Cardiac septum (tissue), 1 donor: Measurements from ENCODE around the gene IGSF9B. TPM values are rescaled to one million over a fixed set of nuclear protein-coding genes. Genes with fewer than 3 reads are reported as not detected.

ENCODE experiments used
- DNase-seq: peaks from one replicate; pipeline ENCODE4 v3.0.0-alpha.2; 2020; ENCODE audit warnings: low spot score
- intact Hi-C: fragments of 100-400 bp; cut with DNase I; formaldehyde crosslinking; loops from one replicate; pipeline ENCODE4 v1.14.0; 2022
- total RNA-seq: library from RNA; stranded (reverse); fragmentation: NEBNext Ultra II Directional; extraction: Animal tissue kit (Norgen Biotek cat#: 25700); gene quantifications from one replicate; pipeline ENCODE4 v1.2.1, GENCODE V29; 2021
- donor health status: DM: no; HTN: no; CAD: no.

Gene IGSF9B
- total RNA-seq, 1 donor from 2014 or later, result 85.3 TPM

- intact Hi-C loops, result loop anchor here (5.0 kb wide), 3 partner anchors 38 to 172 kb away; no protein-coding TSS in a partner anchor
- DNase-seq, result no peak
Measured at GRCh38 chr11:133965031-133965601, 8.3 kb upstream of the IGSF9B start.

DNA sequence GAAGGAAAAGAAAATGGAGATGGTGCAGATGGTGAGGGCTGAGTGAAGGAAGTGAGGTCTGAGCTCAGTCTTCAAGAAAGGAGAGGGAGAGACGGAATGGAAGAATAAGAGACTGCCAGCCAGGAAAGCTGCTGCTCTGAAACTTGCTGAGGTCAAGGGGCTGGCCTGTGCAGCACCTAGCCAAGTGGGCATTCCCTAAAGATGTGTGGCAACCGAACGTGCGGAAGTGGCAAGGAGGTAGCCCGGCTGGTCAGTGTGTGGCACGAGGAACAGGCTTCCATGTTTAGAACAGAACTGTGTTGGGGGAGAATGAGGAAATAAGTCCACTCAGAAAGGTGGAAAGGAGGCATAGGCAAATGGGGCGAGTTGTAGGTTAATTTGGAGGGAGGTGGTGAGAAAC is 7.6 kb upstream of the IGSF9B start:
- intact Hi-C loops, result no loop called here
- DNase-seq, result no peak

GRCh38 chr11:133961890-133962289 is 5.1 kb upstream of the IGSF9B start:
- intact Hi-C loops, result loop anchor here (2.0 kb wide), 1 partner anchor 31 kb away; no protein-coding TSS in a partner anchor
- no peak for DNase-seq

DNA sequence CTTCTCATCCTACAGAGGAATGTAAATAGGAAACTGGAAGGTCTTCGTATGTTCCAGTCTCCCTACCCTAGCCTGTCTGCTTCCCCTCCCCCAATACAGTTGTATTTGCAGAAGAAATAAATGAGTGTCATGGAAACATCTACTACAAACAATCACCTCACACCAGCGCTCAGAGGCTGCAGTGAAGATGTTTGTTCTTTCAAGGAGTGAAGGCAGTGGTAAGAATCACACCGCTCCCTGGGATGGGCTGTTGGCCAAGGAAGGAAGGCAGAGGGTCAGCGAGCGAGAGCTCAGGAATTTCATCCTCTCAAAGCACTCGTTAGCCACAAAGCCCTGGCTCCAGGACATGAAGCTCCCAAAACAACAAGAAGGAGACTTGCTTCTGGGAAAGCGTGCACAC is 1.1 kb upstream of the IGSF9B start:
- intact Hi-C loops, result no loop called here
- no peak for DNase-seq

- DNase-seq, result no peak
Measured at GRCh38 chr11:133955945-133956421, 785 bp downstream of the IGSF9B start.

GRCh38 chr11:133955081-133955891 is 1.5 kb downstream of the IGSF9B start:
- intact Hi-C loops, result loop anchor here (2.0 kb wide), 1 partner anchor 80 kb away; no protein-coding TSS in a partner anchor
- peak; percentile 87 for DNase-seq

More at GRCh38 chr11:133955945-133956421, 785 bp downstream of the IGSF9B start:
- intact Hi-C loops, result loop anchor here (2.0 kb wide), 1 partner anchor 79 kb away; no protein-coding TSS in a partner anchor

GRCh38 chr11:133953999-133954398 is 2.8 kb downstream of the IGSF9B start:
- intact Hi-C loops, result loop anchor here (2.0 to 5.0 kb wide), 2 partner anchors 81 to 168 kb away; no protein-coding TSS in a partner anchor
- DNase-seq, result no peak

- intact Hi-C loops, result loop anchor here (5.0 kb wide), 1 partner anchor 169 kb away; no protein-coding TSS in a partner anchor
- no peak for DNase-seq
Measured at GRCh38 chr11:133953547-133953946, 3.2 kb downstream of the IGSF9B start.

- intact Hi-C loops, result loop anchor here (5.0 kb wide), 1 partner anchor 170 kb away; no protein-coding TSS in a partner anchor
- no peak for DNase-seq
Measured at GRCh38 chr11:133952199-133953190, 4.3 kb downstream of the IGSF9B start.

DNA sequence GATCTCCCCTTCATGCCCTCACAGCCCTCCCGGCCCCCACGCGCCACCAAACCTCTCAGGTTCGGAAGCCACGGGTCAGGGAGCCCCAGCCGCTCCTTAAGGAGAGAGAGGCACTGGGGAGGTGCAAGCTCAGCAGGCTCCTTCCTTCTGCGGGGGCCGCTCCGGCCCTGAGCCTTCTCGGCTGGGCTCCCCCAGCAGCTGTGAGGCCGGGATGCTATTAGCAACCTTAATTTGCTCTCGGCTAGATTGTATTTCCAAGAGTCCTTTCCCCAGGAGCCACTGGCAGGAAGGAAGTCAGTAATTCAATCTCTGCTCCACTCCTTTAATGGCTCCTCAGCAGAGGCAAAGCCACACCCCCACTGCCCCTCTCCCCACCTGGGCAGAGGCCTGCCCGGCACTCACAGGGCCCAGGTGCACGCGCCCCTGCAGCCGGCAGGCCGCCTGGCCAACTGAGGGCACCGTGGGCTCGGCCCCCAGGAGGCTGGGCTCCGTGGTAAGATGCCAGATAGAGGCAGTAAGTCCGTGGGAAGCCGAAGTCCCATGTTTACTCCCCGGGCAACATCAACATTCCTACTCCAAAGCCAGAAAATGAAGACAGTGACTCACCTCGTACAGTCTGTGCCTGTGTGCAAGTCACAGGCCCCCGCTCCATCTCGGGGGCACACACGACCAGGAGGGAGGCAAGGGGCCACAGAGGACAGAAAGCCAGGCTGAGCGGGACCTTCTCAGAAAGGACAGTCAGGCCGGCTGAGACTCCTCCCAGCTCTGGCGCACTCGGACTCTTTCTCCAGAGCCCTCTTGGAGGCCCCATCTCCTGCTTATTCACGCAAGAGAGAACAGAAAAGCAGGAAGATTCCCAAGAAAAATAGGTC is 5.2 kb downstream of the IGSF9B start:
- no peak for DNase-seq
- intact Hi-C loops, result loop anchor here (5.0 kb wide), 1 partner anchor 171 kb away; no protein-coding TSS in a partner anchor

DNA sequence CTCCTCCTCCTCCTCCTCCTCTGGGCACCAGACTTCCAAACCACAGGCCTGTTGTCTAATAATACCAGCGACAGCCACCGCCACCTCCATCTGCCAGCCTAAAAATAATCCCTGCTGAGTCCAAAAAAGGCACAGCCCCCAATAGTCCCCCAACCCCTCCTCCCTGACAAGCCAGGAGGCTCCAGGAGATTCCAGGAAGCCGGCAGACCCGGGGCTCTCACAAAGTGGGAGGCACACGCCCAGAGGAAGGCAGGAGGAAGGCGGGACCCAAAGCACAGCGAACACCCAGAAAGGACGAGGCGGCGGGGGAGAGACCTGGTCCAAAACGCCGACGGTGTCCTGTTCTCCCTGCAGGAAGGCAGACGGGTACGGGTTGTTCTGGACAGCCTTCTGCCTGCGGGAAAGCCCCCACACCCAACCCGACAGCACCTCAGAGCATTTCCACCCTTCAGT is 5.9 kb downstream of the IGSF9B start:
- intact Hi-C loops, result loop anchor here (5.0 kb wide), 1 partner anchor 171 kb away; no protein-coding TSS in a partner anchor
- DNase-seq, result peak; percentile 90

- no peak for DNase-seq
- intact Hi-C loops, result loop anchor here (5.0 kb wide), 1 partner anchor 172 kb away; no protein-coding TSS in a partner anchor
Measured at GRCh38 chr11:133950421-133950820, 6.3 kb downstream of the IGSF9B start.

- intact Hi-C loops, result no loop called here
- DNase-seq, result no peak
Measured at GRCh38 chr11:133949129-133949528, 7.6 kb downstream of the IGSF9B start.

- intact Hi-C loops, result no loop called here
- no peak for DNase-seq
Measured at GRCh38 chr11:133948711-133949110, 8.1 kb downstream of the IGSF9B start.

DNA sequence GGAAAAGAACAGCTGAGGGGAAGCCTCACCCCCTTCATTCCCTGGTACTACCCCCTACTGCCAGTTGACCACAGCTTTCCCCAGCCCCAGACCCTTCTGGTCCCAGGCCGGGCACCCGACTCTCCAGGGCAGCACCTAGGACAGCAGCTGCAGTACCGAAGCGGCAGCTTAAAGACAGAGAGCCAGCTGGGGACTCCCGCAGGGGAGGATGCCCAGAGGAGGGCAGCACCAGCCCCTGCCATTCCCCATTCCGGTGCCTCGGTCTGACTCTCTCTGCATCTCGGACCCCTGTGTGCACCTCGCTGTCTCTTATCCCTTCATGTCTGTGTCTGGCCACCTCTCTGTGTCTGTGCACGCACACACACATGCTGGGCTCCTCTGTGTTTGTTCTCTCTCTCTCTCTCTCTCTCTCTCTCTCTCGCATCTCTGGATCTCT is 9.4 kb downstream of the IGSF9B start:
- intact Hi-C loops, result loop anchor here (2.0 kb wide), 1 partner anchor 89 kb away; no protein-coding TSS in a partner anchor
- no peak for DNase-seq

DNA sequence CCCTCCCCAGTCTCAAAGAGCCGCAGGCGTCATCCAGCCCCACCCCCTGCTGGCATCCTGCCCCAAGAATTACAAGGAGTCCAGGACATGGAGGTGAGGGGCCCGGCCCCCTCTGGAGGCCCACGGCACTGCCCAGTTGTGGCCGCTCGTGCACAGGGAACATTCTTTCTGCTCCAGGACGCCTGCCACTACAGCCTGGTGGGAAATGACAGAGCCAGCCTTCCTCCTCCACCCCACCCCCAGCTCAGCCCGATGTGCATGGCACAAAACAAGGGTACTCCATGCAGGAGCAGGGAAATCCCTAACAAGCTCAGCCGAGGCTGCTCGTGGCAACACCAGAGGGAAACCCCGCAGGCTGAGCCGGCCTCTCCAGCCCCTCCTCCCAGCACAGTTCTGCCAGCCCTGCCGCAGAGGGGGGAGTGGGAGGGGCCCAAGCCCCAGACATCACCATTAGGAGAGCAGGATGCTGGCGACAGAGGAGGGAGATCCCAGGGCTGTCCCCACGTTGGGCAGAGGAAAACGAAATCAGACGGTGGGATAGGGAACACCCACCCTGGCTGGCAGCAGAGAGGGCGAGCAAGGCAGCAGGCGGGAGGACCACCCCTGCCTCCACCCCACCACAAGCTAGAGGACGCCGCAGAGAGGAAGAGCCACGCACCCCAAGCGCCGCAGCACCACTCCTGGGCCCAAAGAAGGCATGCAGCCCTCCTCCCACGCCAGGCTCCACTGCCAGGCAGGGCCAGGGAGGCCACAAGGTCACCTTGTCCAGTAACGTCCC is 10.0 kb downstream of the IGSF9B start:
- intact Hi-C loops, result loop anchor here (2.0 kb wide), 1 partner anchor 90 kb away; no protein-coding TSS in a partner anchor
- no peak for DNase-seq

DNA sequence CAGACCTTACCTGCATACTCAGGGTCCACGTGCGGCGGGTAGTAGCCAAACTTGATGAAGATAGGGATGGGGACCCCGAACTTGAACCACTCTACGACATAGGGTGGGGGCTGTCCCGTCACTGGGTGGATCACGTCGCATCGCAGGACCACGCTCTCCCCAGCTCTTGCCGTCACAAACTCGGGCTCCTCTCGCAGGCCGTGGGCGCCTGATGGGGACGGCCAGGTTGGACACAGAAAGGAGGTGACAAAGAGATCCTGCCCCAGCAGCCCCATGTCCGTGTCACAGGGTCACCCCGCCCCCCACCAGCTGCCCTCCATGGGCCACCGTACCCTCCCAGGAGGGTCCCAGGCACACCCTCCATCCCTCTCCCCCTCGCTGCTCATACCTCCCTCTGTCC is 10.7 kb downstream of the IGSF9B start:
- no peak for DNase-seq
- intact Hi-C loops, result loop anchor here (2.0 kb wide), 1 partner anchor 91 kb away; no protein-coding TSS in a partner anchor
